ENCODE measurements around the gene OGG1. TPM values are rescaled to one million over a fixed set of nuclear protein-coding genes. Genes with fewer than 3 reads are reported as not detected.

The OGG1 gene
- total and polyA plus RNA-seq, 10 of the 15 experiments (the other 5 are each of a cell fraction or from before 2014, with no cell fraction given), result 4.8 to 38.8 (median 27.2) TPM

GRCh38 chr3:9783954-9784353 lies 34.2 kb downstream of the OGG1 start (continued):
- TF ChIP-seq PAX5 (IDR thresholded peaks at IDR 0.05; ENCODE audit: borderline replicate concordance, low read depth, low read length) (no peak), CBX5 (IDR thresholded peaks at IDR 0.05; ENCODE audit: low read depth) (no peak), TCF3 (IDR thresholded peaks at IDR 0.05; ENCODE audit: borderline replicate concordance, insufficient read depth, low read depth, low read length) (no peak)

GRCh38 chr3:9784965-9785364 lies 35.2 kb downstream of the OGG1 start:
- no peaks in the 10 kb centered on the region for H4K20me1 ChIP-seq (ENCODE audit: control insufficient read depth, insufficient read depth)
- H3K27me3 ChIP-seq (replicated peaks in 1 of 2; ENCODE audit: control insufficient read depth in 2 of 2, insufficient read depth in 2 of 2, low read length in 1 of 2), result no peaks in the 10 kb centered on the region
- POLR2A ChIA-PET, result no interaction called here
- H3K4me2 ChIP-seq (ENCODE audit: control insufficient read depth, insufficient read depth), result no peak overlapping the region
- no peaks in the 10 kb centered on the region for H3K9me3 ChIP-seq (replicated peaks; ENCODE audit: control insufficient read depth, insufficient read depth, low read length)
- CTCF ChIA-PET, result no interaction called here
- ATAC-seq, result no peak
- no peak overlapping the region for H3K4me3 ChIP-seq
- WGBS (ENCODE audit: insufficient coverage, insufficient replicate concordance, low lambda C conversion rate, missing lambda C conversion rate), result 93% methylated on average over 4 of the region's 4 CpGs
- in situ Hi-C loops (cut with MboI), result no loop called here
- no peak for DNase-seq (ENCODE audit: low read depth, low spot score)
- BruUV-seq (replicated peaks), result no TSS peak
- RAD21 ChIA-PET (ENCODE audit: unreplicated experiment), result no interaction called here
- H3K79me2 ChIP-seq (ENCODE audit: control insufficient read depth, insufficient read depth, low read length), result no peaks in the 10 kb centered on the region
- no peak overlapping the region for H3K9ac ChIP-seq (ENCODE audit: control insufficient read depth, insufficient read depth, low read length)
- SMC1A ChIA-PET (ENCODE audit: uncharacterized antibody, unreplicated experiment), result no interaction called here
- intact Hi-C loops (cut with micrococcal nuclease; ENCODE audit: unreplicated experiment), result no loop called here
- no peak overlapping the region for H3K27ac ChIP-seq (ENCODE audit: control insufficient read depth, insufficient read depth)
- H2AFZ ChIP-seq (ENCODE audit: control insufficient read depth, low read depth, low read length), result no peak overlapping the region
- TF ChIP-seq NBN (IDR thresholded peaks at IDR 0.05) (no peak), IRF4 (IDR thresholded peaks at IDR 0.05; ENCODE audit: low read depth, low read length) (no peak), ATF7 (IDR thresholded peaks at IDR 0.05; ENCODE audit: low read depth) (no peak)
- no peak for FAIRE-seq
- peaks cover 8 to 13% of the 10 kb centered on the region in 2 experiments; a peak in 3 of 4 replicates for H3K36me3 ChIP-seq (ENCODE audit: control insufficient read depth in 2 of 2, insufficient read depth in 2 of 2, low read length in 1 of 2)
- peaks cover 14% of the 10 kb centered on the region for H3K4me1 ChIP-seq (ENCODE audit: control insufficient read depth, insufficient read depth, low read length)

DNA sequence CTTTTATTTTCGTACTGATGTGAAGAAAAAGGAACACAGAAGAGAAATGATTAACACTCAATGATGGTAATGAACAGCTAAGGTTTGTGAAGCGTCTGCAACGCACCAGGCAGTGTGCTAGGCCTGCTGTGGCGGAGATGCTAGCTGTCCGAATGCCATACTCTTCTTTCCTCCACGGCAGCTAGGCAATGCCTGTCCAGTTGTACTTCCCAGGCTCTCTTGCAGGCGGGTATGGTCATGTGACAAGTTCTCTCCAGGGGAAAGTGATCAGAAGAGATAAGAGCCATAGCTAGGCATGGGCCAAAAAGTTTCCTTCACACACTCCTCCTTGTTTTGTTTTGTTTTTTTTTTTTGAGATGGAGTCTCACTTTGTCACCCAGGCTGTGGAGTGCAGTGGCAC lies 35.9 kb downstream of the OGG1 start:
- Histone ChIP-seq H2AFZ (ENCODE audit: control insufficient read depth, low read depth, low read length) (no peak overlapping the region), H3K4me2 (ENCODE audit: control insufficient read depth, insufficient read depth) (no peak overlapping the region), H3K36me3 (ENCODE audit: control insufficient read depth in 2 of 2, insufficient read depth in 2 of 2, low read length in 1 of 2) (peaks cover 8 to 16% of the 10 kb centered on the region in 2 experiments; a peak in 3 of 4 replicates), H3K9ac (ENCODE audit: control insufficient read depth, insufficient read depth, low read length) (no peak overlapping the region), H3K27ac (ENCODE audit: control insufficient read depth, insufficient read depth) (no peak overlapping the region), H3K4me3 (no peak overlapping the region), H3K79me2 (ENCODE audit: control insufficient read depth, insufficient read depth, low read length) (peaks cover 3% of the 10 kb centered on the region), H3K9me3 (replicated peaks; ENCODE audit: control insufficient read depth, insufficient read depth, low read length) (no peaks in the 10 kb centered on the region), H3K27me3 (replicated peaks in 1 of 2; ENCODE audit: control insufficient read depth in 2 of 2, insufficient read depth in 2 of 2, low read length in 1 of 2) (no peaks in the 10 kb centered on the region), H4K20me1 (ENCODE audit: control insufficient read depth, insufficient read depth) (no peaks in the 10 kb centered on the region), H3K4me1 (ENCODE audit: control insufficient read depth, insufficient read depth, low read length) (peaks cover 7% of the 10 kb centered on the region)
- ATAC-seq (no peak), DNase-seq (ENCODE audit: low read depth, low spot score) (no peak), FAIRE-seq (no peak)
- no TSS peak for BruUV-seq (replicated peaks)
- ChIA-PET RAD21 (ENCODE audit: unreplicated experiment) (no interaction called here), POLR2A (no interaction called here), CTCF (interaction anchor here (1.4 kb wide), 1 partner anchor 147 kb away, joined by 7 read pairs; the partner anchor contains the start of gene CRELD1), SMC1A (ENCODE audit: uncharacterized antibody, unreplicated experiment) (no interaction called here)
- intact Hi-C loops (cut with micrococcal nuclease; ENCODE audit: unreplicated experiment), result no loop called here
- WGBS (ENCODE audit: insufficient coverage, insufficient replicate concordance, low lambda C conversion rate, missing lambda C conversion rate), result 99% methylated on average over 7 of the region's 7 CpGs
- in situ Hi-C loops (cut with MboI), result no loop called here
- TF ChIP-seq NFXL1 (IDR thresholded peaks at IDR 0.05; ENCODE audit: borderline replicate concordance) (no peak), ETV6 (conservative IDR thresholded peaks at IDR 0.05 in 1 of 2, IDR thresholded peaks at IDR 0.05 in 1 of 2; ENCODE audit: borderline replicate concordance in 1 of 2, low read depth in 1 of 2) (no peak), ZZZ3 (IDR thresholded peaks at IDR 0.05; ENCODE audit: control insufficient read depth, insufficient read length, low read depth) (no peak), TCF3 (IDR thresholded peaks at IDR 0.05; ENCODE audit: borderline replicate concordance, insufficient read depth, low read depth, low read length) (no peak), STAT1 (conservative IDR thresholded peaks at IDR 0.05) (no peak)
- TF ChIP-seq, protein P1, sequence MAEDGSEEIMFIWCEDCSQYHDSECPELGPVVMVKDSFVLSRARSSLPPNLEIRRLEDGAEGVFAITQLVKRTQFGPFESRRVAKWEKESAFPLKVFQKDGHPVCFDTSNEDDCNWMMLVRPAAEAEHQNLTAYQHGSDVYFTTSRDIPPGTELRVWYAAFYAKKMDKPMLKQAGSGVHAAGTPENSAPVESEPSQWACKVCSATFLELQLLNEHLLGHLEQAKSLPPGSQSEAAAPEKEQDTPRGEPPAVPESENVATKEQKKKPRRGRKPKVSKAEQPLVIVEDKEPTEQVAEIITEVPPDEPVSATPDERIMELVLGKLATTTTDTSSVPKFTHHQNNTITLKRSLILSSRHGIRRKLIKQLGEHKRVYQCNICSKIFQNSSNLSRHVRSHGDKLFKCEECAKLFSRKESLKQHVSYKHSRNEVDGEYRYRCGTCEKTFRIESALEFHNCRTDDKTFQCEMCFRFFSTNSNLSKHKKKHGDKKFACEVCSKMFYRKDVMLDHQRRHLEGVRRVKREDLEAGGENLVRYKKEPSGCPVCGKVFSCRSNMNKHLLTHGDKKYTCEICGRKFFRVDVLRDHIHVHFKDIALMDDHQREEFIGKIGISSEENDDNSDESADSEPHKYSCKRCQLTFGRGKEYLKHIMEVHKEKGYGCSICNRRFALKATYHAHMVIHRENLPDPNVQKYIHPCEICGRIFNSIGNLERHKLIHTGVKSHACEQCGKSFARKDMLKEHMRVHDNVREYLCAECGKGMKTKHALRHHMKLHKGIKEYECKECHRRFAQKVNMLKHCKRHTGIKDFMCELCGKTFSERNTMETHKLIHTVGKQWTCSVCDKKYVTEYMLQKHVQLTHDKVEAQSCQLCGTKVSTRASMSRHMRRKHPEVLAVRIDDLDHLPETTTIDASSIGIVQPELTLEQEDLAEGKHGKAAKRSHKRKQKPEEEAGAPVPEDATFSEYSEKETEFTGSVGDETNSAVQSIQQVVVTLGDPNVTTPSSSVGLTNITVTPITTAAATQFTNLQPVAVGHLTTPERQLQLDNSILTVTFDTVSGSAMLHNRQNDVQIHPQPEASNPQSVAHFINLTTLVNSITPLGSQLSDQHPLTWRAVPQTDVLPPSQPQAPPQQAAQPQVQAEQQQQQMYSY (CRISPR knock-in tag; IDR thresholded peaks at IDR 0.05), result no peak

Data from GM12878 (cell line).